ENCODE measurements around the gene ALDH2.
"Not testable (repeated sequence)": the region's sequence is repeated elsewhere in the genome, so short reads cannot be mapped to it uniquely, and the experiment has no call there.

DNA sequence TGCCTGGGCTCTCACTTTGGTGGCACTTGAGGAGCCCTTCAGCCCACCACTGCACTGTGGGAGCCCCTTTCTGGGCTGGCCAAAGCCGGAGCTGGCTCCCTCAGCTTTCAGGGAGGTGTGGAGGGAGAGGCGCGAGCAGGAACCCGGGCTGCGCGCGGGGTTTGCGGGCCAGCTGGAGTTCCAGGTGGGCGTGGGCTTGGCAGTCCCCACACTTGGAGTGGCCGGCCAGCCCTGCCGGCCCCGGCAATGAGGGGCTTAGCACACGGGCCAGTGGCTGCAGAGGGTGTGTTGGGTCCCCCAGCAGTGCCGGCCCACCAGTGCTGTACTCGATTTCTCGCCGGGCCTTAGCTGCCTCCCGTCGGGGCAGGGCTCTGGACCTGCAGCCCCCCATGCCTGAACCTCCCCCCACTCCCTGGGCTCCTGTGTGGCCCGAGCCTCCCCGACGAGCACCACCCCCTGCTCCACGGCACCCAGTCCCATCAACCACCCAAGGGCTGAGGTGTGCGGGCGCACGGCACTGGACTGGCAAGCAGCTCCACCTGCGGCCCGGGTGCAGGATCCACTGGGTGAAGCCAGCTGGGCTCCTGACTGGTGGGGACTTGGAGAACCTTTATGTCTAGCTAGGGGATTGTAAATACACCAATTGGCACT is 68.9 kb downstream of the ALDH2 start:
- TF ChIP-seq POLR2AphosphoS5, POLR2A, EP300 (IDR thresholded peaks at IDR 0.05): not testable (repeated sequence)
- TF ChIP-seq, protein P1, sequence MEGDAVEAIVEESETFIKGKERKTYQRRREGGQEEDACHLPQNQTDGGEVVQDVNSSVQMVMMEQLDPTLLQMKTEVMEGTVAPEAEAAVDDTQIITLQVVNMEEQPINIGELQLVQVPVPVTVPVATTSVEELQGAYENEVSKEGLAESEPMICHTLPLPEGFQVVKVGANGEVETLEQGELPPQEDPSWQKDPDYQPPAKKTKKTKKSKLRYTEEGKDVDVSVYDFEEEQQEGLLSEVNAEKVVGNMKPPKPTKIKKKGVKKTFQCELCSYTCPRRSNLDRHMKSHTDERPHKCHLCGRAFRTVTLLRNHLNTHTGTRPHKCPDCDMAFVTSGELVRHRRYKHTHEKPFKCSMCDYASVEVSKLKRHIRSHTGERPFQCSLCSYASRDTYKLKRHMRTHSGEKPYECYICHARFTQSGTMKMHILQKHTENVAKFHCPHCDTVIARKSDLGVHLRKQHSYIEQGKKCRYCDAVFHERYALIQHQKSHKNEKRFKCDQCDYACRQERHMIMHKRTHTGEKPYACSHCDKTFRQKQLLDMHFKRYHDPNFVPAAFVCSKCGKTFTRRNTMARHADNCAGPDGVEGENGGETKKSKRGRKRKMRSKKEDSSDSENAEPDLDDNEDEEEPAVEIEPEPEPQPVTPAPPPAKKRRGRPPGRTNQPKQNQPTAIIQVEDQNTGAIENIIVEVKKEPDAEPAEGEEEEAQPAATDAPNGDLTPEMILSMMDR (IDR thresholded peaks at IDR 0.05): not testable (repeated sequence)
